CD4-positive, alpha-beta T cell (primary cell): ENCODE data around the gene MAP3K4. TPM values are rescaled to one million over a fixed set of nuclear protein-coding genes. Genes with fewer than 3 reads are reported as not detected.

Source experiments
- ATAC-seq: fragments of 200-7000 bp; cut with Tn5 transposase; one replicate; pipeline ENCODE4 v1.10.0; 2022; ENCODE audit warnings: mild to moderate bottlenecking; ENCODE audit not compliant: poor library complexity
- CTCF ChIA-PET: fragments of 350-600 bp; sonication (Branson Sonifier 250); formaldehyde crosslinking; loops from one replicate; lab custom pipeline; 2021; ENCODE audit warnings: antibody characterized with exemption, inconsistent platforms; lab: Charles Lee
- POLR2A ChIA-PET: fragments of 350-600 bp; sonication (Branson Sonifier 250); formaldehyde crosslinking; loops from one replicate; lab custom pipeline; 2021; ENCODE audit warnings: antibody characterized with exemption, inconsistent platforms; lab: Charles Lee
- DNase-seq, 14 experiments: peaks; one replicate each; pipeline ENCODE4 v3.0.0-alpha.2; 2013 to 2020; ENCODE audit warnings: mixed read lengths in 2 of 14
- H3K27ac ChIP-seq, 2 donors: one replicate each; pipeline versions ENCODE4 v1.5.1 to v1.7.0; 2013; ENCODE audit warnings: low read length in 2 of 2, low read depth in 1 of 2, mild to moderate bottlenecking in 1 of 2
- H3K27me3 ChIP-seq, 2 experiments: 1 replicate in 1 of 2; 2 replicates in 1 of 2; pipeline versions ENCODE4 v1.6.1 to v1.7.0; 2013; ENCODE audit warnings: low read length in 2 of 2, control low read depth in 1 of 2, mild to moderate bottlenecking in 1 of 2, moderate library complexity in 1 of 2; ENCODE audit not compliant: insufficient read depth in 2 of 2, control insufficient read depth in 1 of 2
- H3K36me3 ChIP-seq: one replicate; pipeline ENCODE4 v1.6.1; 2013; ENCODE audit warnings: low read length, control low read depth; ENCODE audit not compliant: insufficient read depth
- H3K4me1 ChIP-seq: one replicate; pipeline ENCODE4 v1.6.1; 2013; ENCODE audit warnings: low read length, control low read depth; ENCODE audit not compliant: insufficient read depth
- H3K4me3 ChIP-seq: one replicate; pipeline ENCODE4 v1.5.1; 2013; ENCODE audit warnings: mild to moderate bottlenecking, low read length, moderate library complexity
- H3K9me3 ChIP-seq, 2 experiments: 1 replicate in 1 of 2; 2 replicates in 1 of 2; pipeline versions ENCODE4 v1.6.1 to v1.7.0; 2013; ENCODE audit warnings: low read length in 2 of 2, mild to moderate bottlenecking in 2 of 2, control low read depth in 1 of 2, moderate library complexity in 1 of 2; ENCODE audit not compliant: control insufficient read depth in 1 of 2, insufficient read depth in 1 of 2
- H3K27ac Mint-ChIP-seq: one replicate; pipeline ENCODE4 v1.8.0; 2020; ENCODE audit warnings: mixed read lengths
- H3K27me3 Mint-ChIP-seq: one replicate; pipeline ENCODE4 v1.8.0; 2021; ENCODE audit warnings: mixed read lengths
- H3K36me3 Mint-ChIP-seq: one replicate; pipeline ENCODE4 v1.8.0; 2021; ENCODE audit warnings: low read depth, mixed read lengths
- H3K4me1 Mint-ChIP-seq: one replicate; pipeline ENCODE4 v1.8.0; 2021; ENCODE audit warnings: low read depth, mixed read lengths
- H3K4me3 Mint-ChIP-seq: one replicate; pipeline ENCODE4 v1.8.0; 2020; ENCODE audit warnings: mild to moderate bottlenecking, mixed read lengths
- H3K9me3 Mint-ChIP-seq: one replicate; pipeline ENCODE4 v1.8.0; 2020; ENCODE audit warnings: mixed read lengths
- intact Hi-C, 2 experiments: fragments of 100-400 bp; cut with DNase I in 1 of 2; cut with micrococcal nuclease in 1 of 2; formaldehyde crosslinking; loops; one replicate each; pipeline versions ENCODE4 v1.15.1 to v1.9.0; 2023 to 2025; cut with DNase I, micrococcal nuclease
- total RNA-seq, 174 experiments: library from RNA in 2 of 174; stranded (reverse) in 2 of 174; gene quantifications; one replicate each; pipeline ENCODE4 v1.2.3 and lab custom pipeline; 2021 to 2026
- TF ChIP-seq, protein P1 (sequence below): fragments of 200-600 bp; IDR thresholded peaks from one replicate; pipeline ENCODE4 v1.8.0; 2022; ENCODE audit warnings: antibody characterized with exemption, mild to moderate bottlenecking

Gene MAP3K4
- total RNA-seq, 2 experiments from 2014 or later: 75.5 to 80.3 TPM

DNA sequence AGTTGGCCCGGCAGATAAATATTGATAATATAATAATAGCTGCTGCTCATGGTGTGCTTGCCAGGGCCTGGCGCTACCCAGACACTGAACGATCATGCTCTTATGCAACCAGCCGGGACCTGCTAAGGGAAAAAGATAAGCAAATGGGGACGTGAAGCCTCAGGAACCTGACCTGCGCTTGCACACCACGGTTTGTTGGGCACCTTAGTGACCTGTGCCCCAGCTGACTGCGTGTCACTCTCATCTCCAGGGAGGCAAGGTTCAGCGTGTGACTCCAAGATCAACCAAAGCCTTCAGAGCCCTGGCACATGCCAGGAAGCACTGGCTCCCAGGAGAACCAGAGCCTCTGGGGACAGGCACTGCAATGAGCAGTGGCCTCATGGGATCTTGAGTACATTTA is 171.2 kb downstream of the MAP3K4 start:
- Histone ChIP-seq H3K27me3 (no peaks in the 10 kb centered on the region), H3K36me3 (peaks cover 23% of the 10 kb centered on the region), H3K4me1 (no peaks in the 10 kb centered on the region), H3K4me3 (no peak overlapping the region), H3K27ac (no peak overlapping the region), H3K9me3 (peaks cover 0 to 10% of the 10 kb centered on the region in 2 experiments)
- ATAC-seq (no peak), DNase-seq (no peak)
- ChIA-PET POLR2A (no interaction called here), CTCF (no interaction called here)
- TF ChIP-seq, protein P1, sequence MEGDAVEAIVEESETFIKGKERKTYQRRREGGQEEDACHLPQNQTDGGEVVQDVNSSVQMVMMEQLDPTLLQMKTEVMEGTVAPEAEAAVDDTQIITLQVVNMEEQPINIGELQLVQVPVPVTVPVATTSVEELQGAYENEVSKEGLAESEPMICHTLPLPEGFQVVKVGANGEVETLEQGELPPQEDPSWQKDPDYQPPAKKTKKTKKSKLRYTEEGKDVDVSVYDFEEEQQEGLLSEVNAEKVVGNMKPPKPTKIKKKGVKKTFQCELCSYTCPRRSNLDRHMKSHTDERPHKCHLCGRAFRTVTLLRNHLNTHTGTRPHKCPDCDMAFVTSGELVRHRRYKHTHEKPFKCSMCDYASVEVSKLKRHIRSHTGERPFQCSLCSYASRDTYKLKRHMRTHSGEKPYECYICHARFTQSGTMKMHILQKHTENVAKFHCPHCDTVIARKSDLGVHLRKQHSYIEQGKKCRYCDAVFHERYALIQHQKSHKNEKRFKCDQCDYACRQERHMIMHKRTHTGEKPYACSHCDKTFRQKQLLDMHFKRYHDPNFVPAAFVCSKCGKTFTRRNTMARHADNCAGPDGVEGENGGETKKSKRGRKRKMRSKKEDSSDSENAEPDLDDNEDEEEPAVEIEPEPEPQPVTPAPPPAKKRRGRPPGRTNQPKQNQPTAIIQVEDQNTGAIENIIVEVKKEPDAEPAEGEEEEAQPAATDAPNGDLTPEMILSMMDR: no peak
- Mint-ChIP-seq H3K27ac (no peak overlapping the region), H3K27me3 (no peaks in the 10 kb centered on the region), H3K4me3 (no peak overlapping the region), H3K36me3 (peaks cover 46% of the 10 kb centered on the region), H3K9me3 (no peaks in the 10 kb centered on the region), H3K4me1 (no peaks in the 10 kb centered on the region)
- intact Hi-C loops: no loop called here

DNA sequence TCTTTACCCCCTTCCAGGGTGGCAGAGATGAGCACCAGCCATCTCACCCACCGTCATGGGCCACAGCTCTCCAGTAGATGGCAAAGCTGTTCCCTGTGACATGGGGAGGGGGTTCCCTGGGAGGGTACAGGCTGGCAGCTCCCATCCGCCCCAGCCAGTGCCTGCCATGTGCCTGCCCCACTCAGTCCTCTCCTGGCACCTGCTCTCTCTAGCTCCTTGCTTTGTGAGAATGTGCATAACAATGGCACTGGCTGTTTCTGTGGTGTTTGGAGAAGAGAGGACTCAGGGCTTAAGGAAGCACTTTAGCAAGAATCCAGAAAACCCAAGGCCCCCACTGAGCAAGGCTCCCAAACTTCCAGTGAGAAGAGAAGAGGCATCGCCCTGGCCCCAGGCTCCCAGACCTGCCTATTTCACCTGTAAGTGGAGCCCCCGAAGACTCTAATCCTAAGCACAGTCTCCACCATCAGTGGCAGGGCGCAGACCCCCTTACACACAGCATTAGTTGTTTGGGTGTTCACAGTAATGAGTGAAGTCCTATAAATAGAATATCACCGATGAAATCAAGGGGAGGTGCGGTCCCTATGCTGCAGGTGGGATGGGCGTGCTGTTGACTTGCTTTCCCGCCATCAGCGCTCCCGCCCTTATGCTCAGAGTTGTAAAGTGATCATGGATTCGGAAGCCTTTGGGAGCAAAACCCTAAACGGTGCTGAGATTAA is 172.1 kb downstream of the MAP3K4 start:
- Histone ChIP-seq H3K9me3 (peaks cover 0 to 5% of the 10 kb centered on the region in 2 experiments), H3K4me3 (no peak overlapping the region), H3K27ac (no peak overlapping the region), H3K4me1 (no peaks in the 10 kb centered on the region), H3K36me3 (peaks cover 23% of the 10 kb centered on the region), H3K27me3 (no peaks in the 10 kb centered on the region)
- POLR2A ChIA-PET: no interaction called here
- intact Hi-C loops: no loop called here
- no peak overlapping the region for H3K27ac Mint-ChIP-seq
- peaks cover 37% of the 10 kb centered on the region for H3K36me3 Mint-ChIP-seq
- no peak for ATAC-seq
- no peaks in the 10 kb centered on the region for H3K9me3 Mint-ChIP-seq
- no peaks in the 10 kb centered on the region for H3K27me3 Mint-ChIP-seq
- CTCF ChIA-PET: no interaction called here
- DNase-seq: no peak
- H3K4me1 Mint-ChIP-seq: no peaks in the 10 kb centered on the region
- TF ChIP-seq, protein P1: no peak
- H3K4me3 Mint-ChIP-seq: no peak overlapping the region

DNA sequence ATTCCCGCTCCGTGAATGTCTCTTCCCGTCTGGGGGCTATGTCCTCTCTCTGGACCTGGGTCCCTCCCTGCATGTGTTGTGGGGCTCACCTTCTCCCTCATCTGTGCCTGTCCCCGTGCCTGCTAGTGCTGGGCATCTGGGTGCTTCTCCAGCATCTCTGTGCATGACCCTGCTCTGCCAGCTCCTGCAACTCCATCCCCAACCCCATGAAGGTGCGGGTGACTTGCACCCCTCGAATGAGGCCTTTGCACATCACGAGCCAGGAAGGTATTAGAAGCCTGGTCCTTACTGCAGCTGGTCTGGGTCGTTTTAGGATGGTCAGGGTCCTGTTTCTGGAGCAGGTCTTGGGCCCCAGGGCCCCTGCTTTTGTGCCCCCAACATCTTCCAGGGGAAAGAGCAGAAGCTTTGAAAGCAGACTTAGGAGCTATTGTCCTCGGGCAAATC is 172.6 kb downstream of the MAP3K4 start:
- Mint-ChIP-seq H3K36me3 (peaks cover 37% of the 10 kb centered on the region), H3K27ac (no peak overlapping the region), H3K4me3 (no peak overlapping the region), H3K4me1 (no peaks in the 10 kb centered on the region), H3K9me3 (no peaks in the 10 kb centered on the region), H3K27me3 (no peaks in the 10 kb centered on the region)
- H3K27ac ChIP-seq: no peak overlapping the region
- H3K9me3 ChIP-seq: peaks cover 0 to 4% of the 10 kb centered on the region in 2 experiments
- ATAC-seq: no peak
- DNase-seq: no peak
- TF ChIP-seq, protein P1: no peak
- CTCF ChIA-PET: interaction anchor here (1.5 kb wide), 1 partner anchor 207 kb away, joined by 4 read pairs; no protein-coding TSS in a partner anchor
- intact Hi-C loops: no loop called here
- no peak overlapping the region for H3K4me3 ChIP-seq
- POLR2A ChIA-PET: no interaction called here
- H3K36me3 ChIP-seq: peaks cover 23% of the 10 kb centered on the region
- H3K27me3 ChIP-seq: no peaks in the 10 kb centered on the region
- no peaks in the 10 kb centered on the region for H3K4me1 ChIP-seq
